RPMI7951 (cell line): ENCODE data around the gene DNAJC4. TPM values are rescaled to one million over a fixed set of nuclear protein-coding genes. Genes with fewer than 3 reads are reported as not detected.

Experiments used
- DNase-seq: peaks from one replicate; pipeline ENCODE4 v3.0.0-alpha.2; 2012; ENCODE audit warnings: low read depth
- total RNA-seq: library from RNA; depleted of rRNA; stranded (reverse); fragments of >200 nt; shearing (Covaris generic); gene quantifications from 2 replicates; pipeline ENCODE4 v1.2.3, GENCODE V29; 2014

Gene DNAJC4
- total RNA-seq, 1 experiment from 2014 or later: 23.7 TPM

DNA sequence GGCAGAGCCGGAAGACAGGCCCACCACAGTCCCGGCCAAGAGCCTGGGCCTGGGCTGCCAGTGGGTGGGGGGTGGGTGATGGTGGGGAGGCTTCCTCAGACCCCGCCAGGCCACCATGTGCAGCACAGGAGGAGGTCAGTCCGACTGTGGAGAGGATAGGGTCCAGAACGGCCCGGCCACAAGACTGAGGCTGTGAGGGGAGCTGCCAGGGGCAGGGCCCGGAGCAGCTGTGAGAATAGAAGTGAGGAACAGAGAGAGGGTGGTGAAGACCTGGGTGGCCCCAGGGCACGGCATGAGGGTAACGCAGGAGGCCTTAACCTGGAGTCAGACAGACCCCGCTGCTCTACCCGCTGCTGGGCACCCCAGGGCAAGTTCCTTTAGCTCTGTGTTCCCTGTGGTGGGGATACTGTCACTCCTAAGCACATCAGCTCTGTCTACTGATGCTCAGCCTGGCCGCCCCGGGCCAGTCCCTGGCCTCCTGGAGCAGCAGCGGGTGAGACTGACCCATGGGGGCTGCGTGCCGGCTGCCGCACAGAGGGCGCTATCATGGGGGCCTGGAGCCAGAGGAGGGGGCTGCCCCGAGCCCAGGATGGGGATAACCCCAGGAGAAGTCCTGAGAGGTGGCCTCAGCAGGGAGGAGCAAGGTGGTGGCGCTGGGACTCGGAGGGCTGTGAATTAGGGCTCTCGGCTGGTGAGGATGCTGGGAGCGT, 22.1 kb upstream of the DNAJC4 start:
- DNase-seq: no peak

DNA sequence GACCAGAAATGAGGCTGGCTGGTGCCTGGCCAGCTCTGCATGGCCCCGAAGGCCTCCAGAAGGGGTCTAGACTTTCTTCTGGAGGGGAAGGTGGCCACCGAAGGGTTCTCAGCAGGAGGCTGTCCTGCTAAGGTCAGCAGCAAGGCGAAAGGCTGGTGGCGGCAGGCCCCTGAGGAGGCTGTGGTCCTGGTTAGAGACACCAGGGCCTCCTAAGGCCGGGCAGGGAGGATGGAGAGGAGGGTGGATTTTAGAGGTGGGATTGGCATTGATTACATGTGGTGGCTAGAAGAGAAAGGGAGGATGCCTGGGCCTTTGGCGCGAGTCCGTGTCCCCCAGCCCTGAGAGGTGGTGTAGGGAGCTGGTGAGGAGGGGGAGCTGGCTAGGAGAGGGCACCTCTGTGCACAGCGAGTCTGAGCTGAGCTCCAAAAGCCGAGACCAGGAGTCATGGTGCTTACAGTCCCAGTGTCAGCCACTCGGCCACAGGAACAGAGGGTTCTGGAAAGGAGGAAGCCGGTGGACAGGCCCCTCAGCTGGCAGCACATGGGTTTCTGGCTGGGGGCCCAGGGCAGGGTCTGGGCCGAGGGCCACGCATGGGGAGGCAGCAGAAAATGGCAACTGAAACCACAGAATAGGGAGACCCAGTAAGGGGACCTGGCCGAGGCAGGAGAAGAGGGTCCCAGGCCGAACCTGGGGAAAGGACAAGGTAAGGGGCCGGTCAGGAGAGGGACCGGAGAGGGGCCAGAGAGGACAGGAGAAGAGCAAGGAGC, 21.4 kb upstream of the DNAJC4 start:
- no peak for DNase-seq

DNA sequence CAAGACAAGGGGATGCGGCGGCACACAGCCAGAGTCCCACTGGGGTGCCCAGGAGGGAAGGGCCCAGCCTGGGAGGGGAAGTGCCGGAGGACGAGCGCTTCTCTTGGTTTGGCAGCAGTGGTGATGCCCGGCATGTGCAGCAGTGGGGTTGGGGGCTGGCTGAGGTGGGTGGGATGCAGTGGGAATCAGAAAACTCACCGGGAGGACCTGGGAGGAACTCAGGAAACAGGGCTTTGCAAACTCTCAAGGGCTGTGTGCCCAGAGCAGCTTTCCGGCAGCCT, 20.8 kb upstream of the DNAJC4 start:
- DNase-seq: no peak

DNA sequence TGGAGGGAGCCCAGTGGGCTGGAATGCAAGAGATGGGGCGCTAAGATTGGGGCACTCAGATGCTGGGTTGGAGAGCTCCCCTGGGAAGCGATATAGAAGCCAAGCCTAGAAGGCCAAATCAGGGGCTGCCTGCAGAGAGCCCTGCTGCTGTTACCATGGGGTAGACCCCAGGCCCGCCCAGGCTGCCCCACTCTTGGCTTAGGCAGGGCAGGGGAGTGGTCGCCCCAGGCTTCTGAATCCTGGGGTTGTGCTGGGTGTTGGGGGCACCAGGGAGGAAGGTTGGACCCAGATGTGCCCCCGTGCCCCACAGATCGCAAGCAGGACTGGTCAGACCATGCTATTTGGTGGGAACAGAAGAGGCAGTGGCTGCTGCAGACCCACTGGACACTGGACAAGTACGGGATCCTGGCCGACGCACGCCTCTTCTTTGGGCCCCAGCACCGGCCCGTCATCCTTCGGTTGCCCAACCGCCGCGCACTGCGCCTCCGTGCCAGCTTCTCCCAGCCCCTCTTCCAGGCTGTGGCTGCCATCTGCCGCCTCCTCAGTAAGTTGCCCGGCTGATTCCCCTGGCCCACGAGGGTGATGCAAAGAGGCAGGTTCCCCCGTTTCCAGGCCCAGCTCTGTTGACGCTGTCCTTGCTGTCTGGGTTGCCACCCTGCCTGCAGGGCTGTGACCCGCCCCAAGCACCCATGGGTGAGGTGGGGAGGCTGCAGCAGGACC, 19.9 kb upstream of the DNAJC4 start:
- DNase-seq: no peak

DNA sequence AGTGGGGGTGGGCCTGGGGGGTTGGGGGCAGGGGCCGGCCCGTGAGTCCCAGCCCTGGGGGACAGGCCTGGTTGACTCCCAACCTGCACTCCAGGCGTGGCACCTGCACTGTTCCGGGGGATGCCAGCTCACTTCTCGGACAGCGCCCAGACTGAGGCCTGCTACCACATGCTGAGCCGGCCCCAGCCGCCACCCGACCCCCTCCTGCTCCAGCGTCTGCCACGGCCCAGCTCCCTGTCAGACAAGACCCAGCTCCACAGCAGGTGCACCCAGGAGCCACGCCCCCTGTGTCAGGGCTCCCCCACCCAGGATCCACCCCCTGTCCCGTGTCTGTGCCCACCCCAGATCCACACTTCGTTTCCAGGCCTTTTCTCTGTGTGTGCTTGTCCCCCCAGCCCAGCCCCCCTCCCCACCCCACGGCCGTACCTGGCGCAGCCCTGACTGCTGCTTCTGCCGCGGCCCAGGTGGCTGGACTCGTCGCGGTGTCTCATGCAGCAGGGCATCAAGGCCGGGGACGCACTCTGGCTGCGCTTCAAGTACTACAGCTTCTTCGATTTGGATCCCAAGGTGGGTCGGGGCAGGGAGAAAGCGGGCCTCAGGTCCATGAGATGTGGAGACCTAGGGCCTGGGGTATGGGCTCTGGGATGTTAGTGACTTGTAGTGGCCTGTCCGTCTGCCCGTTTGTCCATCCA, 19.0 kb upstream of the DNAJC4 start:
- DNase-seq: no peak

DNA sequence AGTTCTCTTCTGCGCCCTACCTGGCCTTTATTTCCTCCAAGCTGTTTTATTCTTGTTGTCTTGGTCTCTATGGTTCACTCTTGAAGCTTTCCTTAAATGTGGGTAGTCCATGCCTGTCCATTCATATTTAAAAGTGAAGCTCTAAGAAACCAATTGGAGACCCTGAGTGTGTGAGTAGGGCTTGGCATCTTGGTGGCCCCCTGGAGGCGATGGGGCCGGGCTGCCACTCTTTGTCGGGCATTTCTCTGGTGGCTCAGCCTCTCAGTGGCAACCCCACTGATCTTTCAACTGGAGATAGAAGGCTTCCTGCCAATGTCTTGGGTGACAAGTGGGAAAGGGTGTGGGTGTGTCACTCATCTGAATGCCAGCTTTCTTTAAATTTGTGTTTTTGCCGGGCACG, 13.5 kb upstream of the DNAJC4 start:
- DNase-seq: no peak

DNA sequence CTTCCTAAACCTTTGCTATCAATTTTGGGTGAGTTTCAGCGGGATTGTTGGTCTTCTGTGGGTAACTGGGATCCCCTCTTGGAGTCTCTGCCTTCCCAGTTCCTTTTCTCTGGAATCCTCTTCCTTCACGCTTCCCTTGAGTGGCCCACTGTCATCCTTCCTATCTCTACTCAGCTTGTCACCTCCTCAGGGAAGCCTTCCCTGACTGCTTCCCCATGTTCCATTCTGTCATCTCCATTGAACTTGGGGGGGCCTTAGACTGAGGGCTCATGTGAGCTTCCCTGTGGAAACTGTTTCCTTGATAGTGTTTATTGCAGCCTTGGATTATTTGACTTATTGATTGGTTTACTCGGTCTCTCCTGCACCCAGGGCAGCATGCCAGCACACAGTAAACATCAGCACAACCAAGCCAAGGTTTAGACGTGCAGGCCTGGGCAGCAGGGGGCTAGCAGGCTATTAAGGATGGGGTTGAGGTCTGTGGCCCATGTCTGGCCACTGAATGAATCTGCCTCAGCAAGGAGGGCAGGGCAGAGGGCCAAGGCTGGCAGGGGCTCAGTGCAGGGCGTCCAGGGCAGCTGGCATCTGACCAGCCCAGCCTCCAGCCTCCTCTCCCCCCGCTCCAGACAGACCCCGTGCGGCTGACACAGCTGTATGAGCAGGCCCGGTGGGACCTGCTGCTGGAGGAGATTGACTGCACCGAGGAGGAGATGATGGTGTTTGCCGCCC, 11.6 kb upstream of the DNAJC4 start:
- no peak for DNase-seq

DNA sequence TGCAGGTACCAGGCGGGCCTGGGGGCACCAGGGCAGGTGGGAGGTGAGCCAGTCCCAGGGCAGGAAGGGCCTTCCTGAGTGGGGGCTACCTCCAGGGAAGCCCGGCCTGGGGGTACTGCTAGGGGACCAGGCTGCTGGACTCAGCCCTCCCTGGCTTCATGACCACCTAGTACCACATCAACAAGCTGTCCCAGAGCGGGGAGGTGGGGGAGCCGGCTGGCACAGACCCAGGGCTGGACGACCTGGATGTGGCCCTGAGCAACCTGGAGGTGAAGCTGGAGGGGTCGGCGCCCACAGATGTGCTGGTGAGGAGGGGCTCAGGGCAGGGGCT, 11.0 kb upstream of the DNAJC4 start:
- no peak for DNase-seq

DNA sequence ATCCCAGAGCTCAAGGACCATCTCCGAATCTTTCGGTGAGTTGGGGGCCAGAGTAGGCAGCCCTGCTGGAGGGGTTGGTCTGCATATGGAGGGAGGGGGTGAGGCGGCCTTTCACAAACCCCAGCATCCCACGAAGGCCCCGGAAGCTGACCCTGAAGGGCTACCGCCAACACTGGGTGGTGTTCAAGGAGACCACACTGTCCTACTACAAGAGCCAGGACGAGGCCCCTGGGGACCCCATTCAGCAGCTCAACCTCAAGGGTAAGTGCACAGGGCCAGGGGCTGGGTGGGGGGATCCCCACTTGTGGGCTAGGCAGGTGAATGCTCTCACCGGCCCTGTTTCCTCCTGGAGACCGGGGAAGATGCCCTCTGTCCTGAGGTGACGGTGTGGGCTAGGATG, 10.6 kb upstream of the DNAJC4 start:
- DNase-seq: no peak

DNA sequence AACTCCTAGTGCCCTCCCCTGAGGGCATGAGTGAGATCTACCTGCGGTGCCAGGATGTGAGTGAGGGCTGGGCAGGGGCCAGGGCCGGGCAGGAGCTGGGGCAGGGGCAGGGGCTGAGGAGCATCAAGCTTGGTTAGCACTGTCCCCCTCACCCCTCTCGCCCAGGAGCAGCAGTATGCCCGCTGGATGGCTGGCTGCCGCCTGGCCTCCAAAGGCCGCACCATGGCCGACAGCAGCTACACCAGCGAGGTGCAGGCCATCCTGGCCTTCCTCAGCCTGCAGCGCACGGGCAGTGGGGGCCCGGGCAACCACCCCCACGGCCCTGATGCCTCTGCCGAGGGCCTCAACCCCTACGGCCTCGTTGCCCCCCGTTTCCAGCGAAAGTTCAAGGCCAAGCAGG, 10.1 kb upstream of the DNAJC4 start:
- DNase-seq: no peak

DNA sequence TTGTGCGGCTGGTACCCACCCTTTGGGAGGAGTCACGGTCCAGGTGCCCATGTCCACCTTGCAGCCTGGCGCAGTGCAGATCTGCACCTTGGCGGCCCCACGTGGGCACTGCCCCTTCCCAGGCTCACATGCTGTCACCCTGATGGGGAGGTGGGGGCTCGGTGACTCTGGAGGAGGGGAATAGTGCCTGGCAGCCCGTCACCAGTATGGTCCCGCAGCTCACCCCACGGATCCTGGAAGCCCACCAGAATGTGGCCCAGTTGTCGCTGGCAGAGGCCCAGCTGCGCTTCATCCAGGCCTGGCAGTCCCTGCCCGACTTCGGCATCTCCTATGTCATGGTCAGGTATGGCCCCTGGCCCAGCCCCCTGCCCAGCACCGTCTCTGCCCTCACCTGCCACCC, 9.6 kb upstream of the DNAJC4 start:
- no peak for DNase-seq

DNA sequence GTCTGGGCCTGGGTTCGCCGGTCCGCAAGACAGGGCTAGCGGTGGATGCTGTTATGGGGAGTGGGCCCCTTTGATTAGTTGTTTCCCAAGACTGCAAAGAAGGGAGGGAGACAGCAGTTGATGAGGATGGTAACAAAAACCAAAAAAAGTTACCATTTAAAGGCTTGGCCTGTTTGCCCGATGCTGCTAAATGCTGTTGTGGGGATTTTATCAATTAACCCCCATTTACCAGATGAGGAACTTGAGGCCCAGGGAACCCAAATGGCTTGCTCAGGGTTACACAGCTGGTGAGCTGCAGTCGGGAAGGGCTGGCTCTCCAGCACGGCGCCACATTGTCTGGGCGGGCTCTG, 7.7 kb upstream of the DNAJC4 start:
- DNase-seq: no peak

DNA sequence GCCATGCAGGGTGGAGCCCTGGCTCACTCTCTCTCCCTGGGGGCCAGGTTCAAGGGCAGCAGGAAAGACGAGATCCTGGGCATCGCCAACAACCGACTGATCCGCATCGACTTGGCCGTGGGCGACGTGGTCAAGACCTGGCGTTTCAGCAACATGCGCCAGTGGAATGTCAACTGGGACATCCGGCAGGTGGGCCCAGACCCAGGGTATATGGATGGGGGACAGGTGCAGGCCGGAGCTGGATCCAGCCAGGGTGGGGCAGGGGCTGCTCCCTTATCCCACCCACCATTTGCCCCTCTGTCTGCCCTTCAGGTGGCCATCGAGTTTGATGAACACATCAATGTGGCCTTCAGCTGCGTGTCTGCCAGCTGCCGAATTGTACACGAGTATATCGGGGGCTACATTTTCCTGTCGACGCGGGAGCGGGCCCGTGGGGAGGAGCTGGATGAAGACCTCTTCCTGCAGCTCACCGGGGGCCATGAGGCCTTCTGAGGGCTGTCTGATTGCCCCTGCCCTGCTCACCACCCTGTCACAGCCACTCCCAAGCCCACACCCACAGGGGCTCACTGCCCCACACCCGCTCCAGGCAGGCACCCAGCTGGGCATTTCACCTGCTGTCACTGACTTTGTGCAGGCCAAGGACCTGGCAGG, 7.2 kb upstream of the DNAJC4 start:
- DNase-seq: no peak

DNA sequence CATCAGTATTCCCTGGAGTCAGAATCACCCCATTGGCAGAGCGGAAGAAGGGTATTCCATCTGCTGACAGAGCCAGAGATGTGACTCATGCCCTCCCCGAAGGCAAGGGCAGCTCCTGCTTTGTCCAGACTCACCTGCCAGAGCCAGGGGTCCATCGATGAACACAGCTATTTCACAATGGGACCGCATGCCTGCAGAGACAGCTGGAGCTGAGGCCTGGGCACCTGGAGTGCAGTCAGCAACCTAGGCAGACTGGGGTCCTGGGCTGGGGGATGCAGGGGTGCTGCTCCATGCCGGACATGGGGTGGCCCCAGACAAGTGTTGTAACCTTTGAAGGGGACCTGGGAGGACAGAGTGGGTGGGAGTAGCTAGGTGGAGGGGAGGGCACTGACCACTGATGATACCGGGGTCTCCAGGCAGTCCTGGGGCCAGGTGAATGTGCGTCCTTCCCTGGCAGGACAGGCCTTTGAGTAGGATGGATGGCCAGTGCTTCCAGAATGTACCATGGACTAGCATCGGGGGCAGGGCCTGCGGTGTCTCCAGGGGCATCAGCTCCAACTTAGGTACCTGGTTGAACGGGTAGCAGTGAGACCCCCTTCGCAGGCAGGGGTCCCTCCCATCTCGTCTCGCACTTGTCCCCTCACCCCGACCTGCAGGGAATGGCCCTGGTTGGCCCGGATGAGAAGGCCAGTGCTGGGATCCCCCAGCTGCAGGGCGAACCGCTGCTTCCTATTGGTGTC, 6.0 kb upstream of the DNAJC4 start:
- DNase-seq: peak; percentile 74

DNA sequence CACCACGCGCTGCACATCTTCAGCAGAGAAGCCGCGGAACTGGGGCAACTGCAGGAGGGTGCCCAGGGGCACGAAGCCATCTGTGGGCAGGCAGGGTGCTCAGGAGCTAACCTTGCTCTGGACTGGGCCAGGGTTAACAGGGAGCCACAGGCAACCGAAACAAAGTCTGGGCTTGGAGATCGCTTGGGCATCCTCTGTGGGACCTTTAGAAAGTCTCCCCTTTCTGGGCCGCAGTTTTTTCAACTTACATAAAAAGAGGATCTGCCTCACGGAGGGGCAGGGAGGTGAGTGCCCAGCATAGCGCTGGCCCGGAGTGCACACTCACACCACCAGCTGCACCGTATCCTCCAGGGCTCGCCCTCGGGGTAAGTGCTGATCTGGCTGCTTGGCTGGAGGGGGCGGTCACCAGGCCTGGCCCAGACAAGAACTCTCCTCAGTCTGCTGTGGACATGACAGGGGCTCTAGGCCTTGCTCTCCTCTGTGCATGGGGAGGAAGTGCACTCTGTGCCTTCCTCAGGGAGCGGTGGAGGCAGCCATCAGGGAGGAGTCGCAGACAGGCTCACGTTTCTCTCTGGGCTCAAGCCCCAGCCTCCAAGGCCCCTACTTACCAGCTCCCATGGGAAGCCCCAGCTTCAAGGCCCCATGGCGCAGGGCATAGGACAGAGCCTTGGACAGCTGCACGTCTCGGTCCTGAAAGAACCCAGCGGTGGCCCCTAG, 5.3 kb upstream of the DNAJC4 start:
- peak; percentile 32 for DNase-seq

DNA sequence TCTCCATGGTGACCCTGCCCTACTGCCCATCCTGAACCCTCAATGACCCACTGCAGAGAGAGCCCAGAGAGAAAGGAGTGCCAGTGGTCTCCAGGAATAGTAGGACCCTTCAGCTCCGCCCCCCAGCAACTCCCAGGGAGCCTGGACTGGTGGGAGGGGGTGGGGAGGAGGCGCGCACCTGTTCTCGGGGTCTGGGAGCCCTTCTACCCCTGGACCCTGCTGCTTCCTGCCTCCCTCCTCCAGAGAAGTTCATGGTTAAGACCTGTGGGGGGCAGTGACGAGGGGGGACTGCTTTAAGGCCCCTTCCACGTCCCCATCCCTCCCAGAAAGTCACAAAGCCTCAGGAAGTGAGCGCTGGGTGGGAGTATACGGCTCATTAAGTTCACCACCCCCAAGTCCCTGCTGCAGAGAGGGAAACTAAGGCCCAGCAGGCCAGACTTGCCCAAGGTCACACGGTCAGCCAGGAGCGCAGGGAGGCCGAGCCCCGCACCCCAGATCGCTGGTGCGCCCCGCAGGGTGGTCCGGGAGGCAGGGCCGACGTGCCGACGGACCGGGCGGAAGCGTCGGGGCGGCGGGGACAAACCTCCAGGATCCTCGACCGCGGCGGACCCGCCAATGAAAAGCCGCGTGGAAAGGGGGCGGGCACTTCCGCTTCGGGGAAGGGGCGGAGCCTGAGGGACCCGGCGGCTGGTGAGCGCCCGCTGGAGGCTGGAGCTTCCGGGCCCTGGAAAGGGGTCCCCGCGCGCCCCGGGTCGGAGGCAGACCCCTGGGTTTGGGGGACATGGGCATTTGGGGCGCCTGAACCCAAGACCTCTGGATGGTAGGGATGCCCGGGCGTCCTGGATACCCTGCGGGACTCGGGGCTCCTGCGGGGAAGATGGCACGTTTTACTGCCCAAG, 4.5 kb upstream of the DNAJC4 start, which contains the start of the genes NUDT22 and TRPT1:
TSS of gene NUDT22 (plus strand) at position 667 of the 899 bp plus-strand sequence. CDS start 379 bp downstream, outside the sequence.
TSS of gene TRPT1 (minus strand) at position 579 of the 899 bp plus-strand sequence. CDS start at position 253, 326 bp downstream.
- DNase-seq: peak; percentile 81

DNA sequence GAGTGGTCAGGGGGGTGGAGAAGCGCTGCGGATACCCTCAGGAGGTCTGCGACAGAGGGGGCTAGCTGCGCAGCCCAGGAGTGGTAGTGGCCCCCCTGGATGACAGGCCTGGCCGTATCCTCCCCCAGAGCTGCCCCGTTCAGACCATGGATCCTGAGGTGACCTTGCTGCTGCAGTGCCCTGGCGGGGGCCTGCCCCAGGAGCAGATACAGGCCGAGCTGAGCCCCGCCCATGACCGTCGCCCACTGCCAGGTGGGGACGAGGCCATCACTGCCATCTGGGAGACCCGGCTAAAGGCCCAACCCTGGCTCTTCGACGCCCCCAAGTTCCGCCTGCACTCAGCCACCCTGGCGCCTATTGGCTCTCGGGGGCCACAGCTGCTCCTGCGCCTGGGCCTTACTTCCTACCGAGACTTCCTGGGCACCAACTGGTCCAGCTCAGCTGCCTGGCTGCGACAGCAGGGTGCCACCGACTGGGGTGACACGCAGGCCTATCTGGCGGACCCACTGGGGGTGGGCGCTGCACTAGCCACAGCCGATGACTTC, 3.8 kb upstream of the DNAJC4 start:
- DNase-seq: peak; percentile 50

DNA sequence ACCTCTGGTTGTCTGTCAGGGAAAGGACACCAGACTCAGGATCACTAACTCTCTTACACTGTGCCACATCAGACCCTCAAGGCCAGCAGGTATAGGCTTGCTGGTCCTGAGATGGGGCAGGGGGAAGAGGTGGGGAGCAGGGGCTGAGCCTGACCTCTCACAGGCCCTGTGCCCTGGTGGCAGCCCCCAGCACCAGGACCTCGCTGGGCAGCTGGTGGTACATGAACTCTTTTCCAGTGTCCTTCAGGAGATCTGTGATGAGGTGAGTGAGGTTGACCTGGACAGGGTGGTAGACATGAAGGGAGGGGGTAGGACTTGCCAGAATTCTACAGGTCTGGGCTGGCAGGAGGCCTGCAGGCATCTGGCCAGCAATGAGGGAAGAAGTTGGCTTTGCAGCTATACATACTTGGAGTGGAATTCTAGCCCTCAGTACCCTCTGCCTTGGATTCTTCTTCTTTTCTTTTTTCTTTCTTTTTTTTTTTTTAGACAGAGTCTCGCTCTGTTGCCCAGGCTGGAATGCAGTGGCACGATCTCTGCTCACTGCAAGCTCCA, 2.9 kb upstream of the DNAJC4 start:
- DNase-seq: no peak
